ENCODE results near the gene FAM81A. TPM values are rescaled to one million over a fixed set of nuclear protein-coding genes. Genes with fewer than 3 reads are reported as not detected.

Gene FAM81A
- total RNA-seq, 1 donor from 2014 or later = 0.41 TPM

DNA sequence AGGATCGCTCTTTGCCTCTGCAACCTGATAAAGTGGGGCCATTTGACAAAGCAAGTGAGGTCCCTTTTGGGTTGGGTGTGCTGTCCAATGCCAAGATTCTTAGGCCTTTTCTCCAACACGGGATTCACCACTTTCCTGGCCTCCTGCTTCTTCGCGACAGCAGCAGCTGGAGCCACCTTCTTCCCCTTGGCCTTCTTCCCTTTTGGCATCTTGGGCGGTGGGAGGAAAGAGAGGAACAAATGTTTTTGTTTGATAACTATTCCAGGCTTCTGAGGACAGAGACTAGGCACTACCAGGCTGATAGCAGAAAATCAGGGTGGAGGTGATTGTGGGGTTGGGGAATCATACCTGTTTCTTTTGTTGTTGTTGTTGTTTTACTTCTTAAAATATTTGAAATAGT lies 30.0 kb upstream of the FAM81A start:
- no peak overlapping the region for H3K27ac Mint-ChIP-seq
- peaks cover 5% of the 10 kb centered on the region for H3K27me3 Mint-ChIP-seq (ENCODE audit: insufficient read depth, low read depth)
- H3K9me3 ChIP-seq (ENCODE audit: low read depth) = no peaks in the 10 kb centered on the region
- no peaks in the 10 kb centered on the region for H3K27me3 ChIP-seq
- H3K36me3 ChIP-seq = no peaks in the 10 kb centered on the region
- H3K4me2 ChIP-seq = no peak overlapping the region
- no peak overlapping the region for H2AFZ ChIP-seq (replicated peaks)
- no peaks in the 10 kb centered on the region for H3K9me3 Mint-ChIP-seq
- DNase-seq (ENCODE audit: low spot score) = no peak
- no peaks in the 10 kb centered on the region for H3F3A ChIP-seq (ENCODE audit: low read depth)
- no peaks in the 10 kb centered on the region for H3K36me3 Mint-ChIP-seq
- no peak overlapping the region for H3K27ac ChIP-seq
- H3K79me2 ChIP-seq (ENCODE audit: low read depth) = no peaks in the 10 kb centered on the region
- H3K9ac ChIP-seq = no peak overlapping the region
- no peak overlapping the region for H3K4me3 Mint-ChIP-seq
- no peak overlapping the region for H3K4me3 ChIP-seq
- TF ChIP-seq, protein P1, sequence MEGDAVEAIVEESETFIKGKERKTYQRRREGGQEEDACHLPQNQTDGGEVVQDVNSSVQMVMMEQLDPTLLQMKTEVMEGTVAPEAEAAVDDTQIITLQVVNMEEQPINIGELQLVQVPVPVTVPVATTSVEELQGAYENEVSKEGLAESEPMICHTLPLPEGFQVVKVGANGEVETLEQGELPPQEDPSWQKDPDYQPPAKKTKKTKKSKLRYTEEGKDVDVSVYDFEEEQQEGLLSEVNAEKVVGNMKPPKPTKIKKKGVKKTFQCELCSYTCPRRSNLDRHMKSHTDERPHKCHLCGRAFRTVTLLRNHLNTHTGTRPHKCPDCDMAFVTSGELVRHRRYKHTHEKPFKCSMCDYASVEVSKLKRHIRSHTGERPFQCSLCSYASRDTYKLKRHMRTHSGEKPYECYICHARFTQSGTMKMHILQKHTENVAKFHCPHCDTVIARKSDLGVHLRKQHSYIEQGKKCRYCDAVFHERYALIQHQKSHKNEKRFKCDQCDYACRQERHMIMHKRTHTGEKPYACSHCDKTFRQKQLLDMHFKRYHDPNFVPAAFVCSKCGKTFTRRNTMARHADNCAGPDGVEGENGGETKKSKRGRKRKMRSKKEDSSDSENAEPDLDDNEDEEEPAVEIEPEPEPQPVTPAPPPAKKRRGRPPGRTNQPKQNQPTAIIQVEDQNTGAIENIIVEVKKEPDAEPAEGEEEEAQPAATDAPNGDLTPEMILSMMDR (IDR thresholded peaks at IDR 0.05) = no peak
- no peak for TF ChIP-seq EZH2phosphoT487 (IDR thresholded peaks at IDR 0.05)
- TF ChIP-seq EZH2 (IDR thresholded peaks at IDR 0.05) = no peak
- H4K20me1 ChIP-seq (ENCODE audit: low read depth) = no peaks in the 10 kb centered on the region
- no peaks in the 10 kb centered on the region for H3K4me1 ChIP-seq
- H3K4me1 Mint-ChIP-seq = no peaks in the 10 kb centered on the region

DNA sequence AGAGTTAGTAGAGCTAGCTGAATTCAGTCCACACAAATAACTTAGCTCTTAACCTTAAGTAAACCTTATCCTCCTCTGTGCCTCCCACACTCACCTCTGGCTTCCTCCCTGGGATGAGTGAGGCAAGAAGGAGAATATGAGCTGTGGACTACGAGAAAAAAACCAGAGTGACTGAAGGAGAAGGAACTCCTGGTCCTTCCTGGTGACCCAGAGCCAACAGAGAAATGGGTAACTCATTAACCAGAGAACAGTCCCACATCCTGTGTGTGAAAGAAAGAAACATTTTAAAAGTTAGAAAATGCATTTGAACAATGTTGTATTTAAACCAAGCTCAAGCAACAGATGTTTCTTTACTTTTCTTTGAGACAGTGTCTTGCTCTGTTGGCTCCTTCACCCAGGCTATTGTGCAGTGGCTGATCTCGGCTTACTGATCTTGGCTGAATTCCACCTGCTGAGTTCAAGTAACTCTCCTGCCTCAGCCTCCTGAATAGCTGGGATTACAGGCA lies 27.5 kb upstream of the FAM81A start:
- H3K4me3 ChIP-seq = no peak overlapping the region
- TF ChIP-seq, protein P1 (IDR thresholded peaks at IDR 0.05) = no peak
- TF ChIP-seq EZH2 (IDR thresholded peaks at IDR 0.05) (no peak), EZH2phosphoT487 (IDR thresholded peaks at IDR 0.05) (no peak)
- no peaks in the 10 kb centered on the region for H3K79me2 ChIP-seq (ENCODE audit: low read depth)
- H3K27ac ChIP-seq = no peak overlapping the region
- no peaks in the 10 kb centered on the region for H3K36me3 ChIP-seq
- H3F3A ChIP-seq (ENCODE audit: low read depth) = no peaks in the 10 kb centered on the region
- H2AFZ ChIP-seq (replicated peaks) = no peak overlapping the region
- no peaks in the 10 kb centered on the region for H3K9me3 ChIP-seq (ENCODE audit: low read depth)
- Mint-ChIP-seq H3K9me3 (no peaks in the 10 kb centered on the region), H3K36me3 (no peaks in the 10 kb centered on the region), H3K27ac (no peak overlapping the region), H3K4me1 (no peaks in the 10 kb centered on the region), H3K4me3 (no peak overlapping the region), H3K27me3 (ENCODE audit: insufficient read depth, low read depth) (peaks cover 5% of the 10 kb centered on the region)
- no peak overlapping the region for H3K4me2 ChIP-seq
- H4K20me1 ChIP-seq (ENCODE audit: low read depth) = no peaks in the 10 kb centered on the region
- no peak for DNase-seq (ENCODE audit: low spot score)
- H3K9ac ChIP-seq = no peak overlapping the region
- no peaks in the 10 kb centered on the region for H3K4me1 ChIP-seq
- no peaks in the 10 kb centered on the region for H3K27me3 ChIP-seq

- Histone ChIP-seq H2AFZ (replicated peaks) (no peak overlapping the region), H3K9me3 (ENCODE audit: low read depth) (no peaks in the 10 kb centered on the region), H3K27ac (no peak overlapping the region), H3F3A (ENCODE audit: low read depth) (no peaks in the 10 kb centered on the region), H3K9ac (no peak overlapping the region), H3K4me2 (no peak overlapping the region), H4K20me1 (ENCODE audit: low read depth) (no peaks in the 10 kb centered on the region), H3K4me3 (no peak overlapping the region), H3K27me3 (no peaks in the 10 kb centered on the region), H3K79me2 (ENCODE audit: low read depth) (no peaks in the 10 kb centered on the region), H3K36me3 (no peaks in the 10 kb centered on the region), H3K4me1 (no peaks in the 10 kb centered on the region)
- Mint-ChIP-seq H3K4me3 (no peak overlapping the region), H3K36me3 (no peaks in the 10 kb centered on the region), H3K9me3 (no peaks in the 10 kb centered on the region), H3K4me1 (no peaks in the 10 kb centered on the region), H3K27me3 (ENCODE audit: insufficient read depth, low read depth) (peaks cover 5% of the 10 kb centered on the region), H3K27ac (no peak overlapping the region)
- DNase-seq (ENCODE audit: low spot score) = no peak
- TF ChIP-seq EZH2phosphoT487 (IDR thresholded peaks at IDR 0.05) = no peak
- TF ChIP-seq EZH2 (IDR thresholded peaks at IDR 0.05) = no peak
- TF ChIP-seq, protein P1 (IDR thresholded peaks at IDR 0.05) = no peak
Observed at GRCh38 chr15:59413577-59413976, 24.4 kb upstream of the FAM81A start.
